GM12875 (cell line): Measurements from ENCODE around the gene COPZ1.

Experiments used
- H3K4me3 ChIP-seq: one replicate; pipeline ENCODE4 v1.5.1; 2011; ENCODE audit warnings: low read depth, low read length, control low read depth
- CTCF ChIP-seq: IDR thresholded peaks from 2 replicates; pipeline ENCODE4 v1.5.1; 2011; ENCODE audit warnings: low read depth, mild to moderate bottlenecking, control low read depth, inconsistent platforms, low read length, moderate library complexity, borderline replicate concordance; ENCODE audit not compliant: insufficient read depth

Gene COPZ1

GRCh38 chr12:54374562-54375258 is 49.8 kb downstream of the COPZ1 start:
- H3K4me3 ChIP-seq = no peak overlapping the region
- no peak for TF ChIP-seq CTCF

- TF ChIP-seq CTCF = no peak
- no peak overlapping the region for H3K4me3 ChIP-seq
Measured at GRCh38 chr12:54375259-54375579, 50.3 kb downstream of the COPZ1 start.

GRCh38 chr12:54376596-54376995 is 51.7 kb downstream of the COPZ1 start:
- H3K4me3 ChIP-seq = no peak overlapping the region
- no peak for TF ChIP-seq CTCF

- no peak overlapping the region for H3K4me3 ChIP-seq
- TF ChIP-seq CTCF = no peak
Measured at GRCh38 chr12:54377007-54377406, 52.1 kb downstream of the COPZ1 start.

GRCh38 chr12:54377797-54378515 is 53.0 kb downstream of the COPZ1 start:
- TF ChIP-seq CTCF = no peak
- no peak overlapping the region for H3K4me3 ChIP-seq

- TF ChIP-seq CTCF = no peak
- no peak overlapping the region for H3K4me3 ChIP-seq
Measured at GRCh38 chr12:54378796-54379397, 54.0 kb downstream of the COPZ1 start.
